Measurements from ENCODE around the gene PPARA.
"Not testable (repeated sequence)": the region's sequence is repeated elsewhere in the genome, so short reads cannot be mapped to it uniquely, and the experiment has no call there.

PPARA gene

GRCh38 chr22:46134111-46134705 is 16.1 kb upstream of the PPARA start:
- DNase-seq (ENCODE audit: low read depth): no peak
- no peak for TF ChIP-seq CTCF (IDR thresholded peaks at IDR 0.05; ENCODE audit: control insufficient read depth, extremely low read depth, insufficient read depth)
- no peak overlapping the region for H3K4me3 ChIP-seq (ENCODE audit: low read depth, low read length)

- no peak for DNase-seq (ENCODE audit: low read depth)
- no peak overlapping the region for H3K4me3 ChIP-seq (ENCODE audit: low read depth, low read length)
- TF ChIP-seq CTCF (IDR thresholded peaks at IDR 0.05; ENCODE audit: control insufficient read depth, extremely low read depth, insufficient read depth): no peak
These were observed 14.5 kb upstream of the PPARA start for GRCh38 chr22:46135611-46136485.

GRCh38 chr22:46136486-46137217 is 13.7 kb upstream of the PPARA start:
- TF ChIP-seq CTCF (IDR thresholded peaks at IDR 0.05; ENCODE audit: control insufficient read depth, extremely low read depth, insufficient read depth): no peak
- DNase-seq (ENCODE audit: low read depth): no peak
- H3K4me3 ChIP-seq (ENCODE audit: low read depth, low read length): no peak overlapping the region

- H3K4me3 ChIP-seq (ENCODE audit: low read depth, low read length): no peak overlapping the region
- no peak for DNase-seq (ENCODE audit: low read depth)
- TF ChIP-seq CTCF (IDR thresholded peaks at IDR 0.05; ENCODE audit: control insufficient read depth, extremely low read depth, insufficient read depth): no peak
These were observed 13.0 kb upstream of the PPARA start for GRCh38 chr22:46137218-46137766.

GRCh38 chr22:46138058-46138797 is 12.1 kb upstream of the PPARA start:
- no peak for TF ChIP-seq CTCF (IDR thresholded peaks at IDR 0.05; ENCODE audit: control insufficient read depth, extremely low read depth, insufficient read depth)
- DNase-seq (ENCODE audit: low read depth): no peak
- H3K4me3 ChIP-seq (ENCODE audit: low read depth, low read length): no peak overlapping the region

- not testable (repeated sequence) for DNase-seq (ENCODE audit: low read depth); H3K4me3 ChIP-seq (ENCODE audit: low read depth, low read length)
These were observed 10.9 kb upstream of the PPARA start for GRCh38 chr22:46139417-46139816.
